Measurements from ENCODE around the gene PLBD1. TPM values are rescaled to one million over a fixed set of nuclear protein-coding genes. Genes with fewer than 3 reads are reported as not detected.

PLBD1 gene
- total RNA-seq, 1 donor from 2014 or later, result 14.2 TPM

DNA sequence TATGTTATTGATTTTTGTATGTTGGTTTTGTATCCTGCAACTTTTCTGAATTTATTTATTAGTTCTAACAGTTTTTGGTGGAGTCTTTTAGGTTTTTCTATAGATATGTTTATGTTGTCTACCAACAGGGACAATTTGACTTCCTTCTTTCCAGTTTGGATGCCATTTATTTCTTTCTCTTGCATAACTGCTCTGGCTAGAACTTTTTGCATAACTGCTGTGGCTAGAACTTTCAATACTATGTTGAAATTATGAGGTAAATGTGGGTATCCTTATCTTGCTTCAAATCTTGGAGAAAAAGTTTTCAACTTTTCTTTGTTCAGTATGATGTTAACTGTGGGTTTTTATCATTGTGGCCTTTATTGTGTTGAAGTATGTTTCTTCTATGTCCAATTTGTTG lies 39.9 kb upstream of the PLBD1 start:
- TF ChIP-seq, protein P1, sequence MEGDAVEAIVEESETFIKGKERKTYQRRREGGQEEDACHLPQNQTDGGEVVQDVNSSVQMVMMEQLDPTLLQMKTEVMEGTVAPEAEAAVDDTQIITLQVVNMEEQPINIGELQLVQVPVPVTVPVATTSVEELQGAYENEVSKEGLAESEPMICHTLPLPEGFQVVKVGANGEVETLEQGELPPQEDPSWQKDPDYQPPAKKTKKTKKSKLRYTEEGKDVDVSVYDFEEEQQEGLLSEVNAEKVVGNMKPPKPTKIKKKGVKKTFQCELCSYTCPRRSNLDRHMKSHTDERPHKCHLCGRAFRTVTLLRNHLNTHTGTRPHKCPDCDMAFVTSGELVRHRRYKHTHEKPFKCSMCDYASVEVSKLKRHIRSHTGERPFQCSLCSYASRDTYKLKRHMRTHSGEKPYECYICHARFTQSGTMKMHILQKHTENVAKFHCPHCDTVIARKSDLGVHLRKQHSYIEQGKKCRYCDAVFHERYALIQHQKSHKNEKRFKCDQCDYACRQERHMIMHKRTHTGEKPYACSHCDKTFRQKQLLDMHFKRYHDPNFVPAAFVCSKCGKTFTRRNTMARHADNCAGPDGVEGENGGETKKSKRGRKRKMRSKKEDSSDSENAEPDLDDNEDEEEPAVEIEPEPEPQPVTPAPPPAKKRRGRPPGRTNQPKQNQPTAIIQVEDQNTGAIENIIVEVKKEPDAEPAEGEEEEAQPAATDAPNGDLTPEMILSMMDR (conservative IDR thresholded peaks at IDR 0.05; ENCODE audit: low read depth, low read length), result no peak
- no peak for DNase-seq (ENCODE audit: low read depth)
- no peak overlapping the region for H3K4me3 ChIP-seq (ENCODE audit: low read depth, low read length)

DNA sequence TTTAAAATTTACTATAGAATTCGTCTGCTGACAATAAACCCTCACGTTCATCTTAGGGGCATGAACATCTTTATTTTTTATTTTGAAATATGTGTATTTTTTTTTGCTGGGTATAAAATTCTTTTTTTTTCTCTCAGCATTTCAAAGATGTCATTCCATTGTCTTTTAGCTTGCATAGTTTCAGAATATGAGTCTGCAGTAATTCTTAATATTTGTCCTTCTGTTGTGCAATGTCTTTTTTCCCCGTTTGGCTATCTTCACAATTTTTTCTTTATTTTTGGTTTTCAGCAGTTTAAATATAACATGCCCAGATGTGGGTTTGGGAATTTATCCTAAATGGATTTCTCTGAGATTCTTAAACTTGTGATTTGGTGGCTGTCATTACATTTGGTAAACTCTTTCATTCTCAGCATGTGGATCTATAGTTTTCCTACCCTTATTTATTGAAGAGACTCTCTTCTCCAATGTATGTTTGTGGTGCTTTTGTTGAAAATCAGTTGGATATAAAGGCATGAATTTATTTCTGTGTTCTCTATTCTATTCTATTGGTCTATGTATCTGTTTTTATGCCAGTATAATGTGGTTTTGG lies 37.8 kb upstream of the PLBD1 start:
- no peak overlapping the region for H3K4me3 ChIP-seq (ENCODE audit: low read depth, low read length)
- DNase-seq (ENCODE audit: low read depth), result no peak
- TF ChIP-seq, protein P1 (conservative IDR thresholded peaks at IDR 0.05; ENCODE audit: low read depth, low read length), result no peak

DNA sequence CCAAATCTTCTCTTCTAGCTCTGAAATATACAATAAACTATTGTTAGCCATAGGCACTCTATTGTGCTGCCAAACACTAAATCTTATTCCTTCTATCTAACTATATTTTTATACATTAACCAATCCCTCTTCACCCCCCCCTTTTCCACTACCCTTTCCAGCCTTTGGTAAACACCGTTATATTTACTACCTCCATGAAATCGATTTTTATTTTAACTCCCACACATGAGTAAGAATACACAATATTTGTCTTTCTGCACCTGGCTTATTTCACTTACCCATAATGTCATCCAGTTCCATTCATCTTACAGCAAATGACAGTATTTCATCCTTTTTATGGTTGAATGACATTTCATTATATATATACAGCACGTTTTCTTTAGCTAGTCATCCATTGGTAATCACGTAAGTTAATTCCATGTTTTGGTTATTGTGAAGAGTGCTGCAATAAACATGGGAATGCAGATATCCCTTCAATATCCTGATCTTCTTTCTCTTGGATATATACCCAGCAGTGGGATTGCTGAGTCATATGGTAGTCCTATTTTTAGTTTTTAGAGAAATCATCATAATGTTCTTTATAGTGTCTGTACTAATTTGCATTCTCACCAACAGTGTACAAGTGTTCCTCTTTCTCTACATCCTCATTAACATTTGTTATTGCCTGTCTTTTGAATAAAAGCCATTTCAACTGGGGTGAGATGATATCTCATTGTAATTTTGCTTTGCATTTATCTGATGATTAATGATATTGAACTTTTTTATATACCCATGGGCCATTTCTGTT lies 34.2 kb upstream of the PLBD1 start:
- no peak overlapping the region for H3K4me3 ChIP-seq (ENCODE audit: low read depth, low read length)
- no peak for DNase-seq (ENCODE audit: low read depth)
- TF ChIP-seq, protein P1 (conservative IDR thresholded peaks at IDR 0.05; ENCODE audit: low read depth, low read length), result no peak

DNA sequence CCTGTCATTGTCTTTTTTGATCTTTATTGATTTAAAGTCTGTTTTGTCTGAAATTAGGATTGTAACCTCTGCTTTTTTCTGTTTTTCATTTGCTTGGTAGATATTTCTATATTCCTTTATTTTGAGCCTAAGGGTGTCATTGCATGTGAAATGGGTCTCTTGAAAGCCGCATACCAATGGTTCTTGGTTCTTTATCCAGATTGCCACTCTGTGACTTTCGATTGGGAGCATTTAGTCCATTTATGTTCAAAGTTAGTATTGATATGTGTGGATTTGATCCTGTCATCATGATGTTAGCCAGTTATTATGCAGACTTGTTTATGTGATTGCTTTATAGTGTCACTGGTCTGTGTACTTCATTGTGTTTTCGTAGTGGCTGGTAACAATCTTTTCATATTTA lies 29.8 kb upstream of the PLBD1 start:
- no peak for DNase-seq (ENCODE audit: low read depth)
- TF ChIP-seq, protein P1 (conservative IDR thresholded peaks at IDR 0.05; ENCODE audit: low read depth, low read length), result no peak
- no peak overlapping the region for H3K4me3 ChIP-seq (ENCODE audit: low read depth, low read length)

DNA sequence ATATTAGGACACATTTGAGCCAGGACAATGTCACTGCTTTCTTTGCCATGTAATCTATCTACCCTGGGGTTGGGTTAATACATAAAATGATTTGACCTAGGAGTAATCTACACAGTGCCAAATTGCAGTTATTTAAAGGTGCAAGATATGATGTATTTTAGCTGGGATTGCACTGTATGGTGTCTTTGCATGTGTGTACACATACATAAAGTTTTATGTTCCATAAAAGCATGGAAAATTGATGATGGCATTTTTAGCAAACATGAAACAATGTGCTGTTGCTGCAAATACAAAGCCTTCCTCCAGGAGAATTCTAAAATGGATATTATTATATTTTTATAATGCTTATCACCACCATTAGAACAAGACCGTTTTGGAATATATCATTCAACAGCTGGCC lies 24.0 kb upstream of the PLBD1 start:
- TF ChIP-seq, protein P1 (conservative IDR thresholded peaks at IDR 0.05; ENCODE audit: low read depth, low read length), result no peak
- DNase-seq (ENCODE audit: low read depth), result no peak
- no peak overlapping the region for H3K4me3 ChIP-seq (ENCODE audit: low read depth, low read length)

DNA sequence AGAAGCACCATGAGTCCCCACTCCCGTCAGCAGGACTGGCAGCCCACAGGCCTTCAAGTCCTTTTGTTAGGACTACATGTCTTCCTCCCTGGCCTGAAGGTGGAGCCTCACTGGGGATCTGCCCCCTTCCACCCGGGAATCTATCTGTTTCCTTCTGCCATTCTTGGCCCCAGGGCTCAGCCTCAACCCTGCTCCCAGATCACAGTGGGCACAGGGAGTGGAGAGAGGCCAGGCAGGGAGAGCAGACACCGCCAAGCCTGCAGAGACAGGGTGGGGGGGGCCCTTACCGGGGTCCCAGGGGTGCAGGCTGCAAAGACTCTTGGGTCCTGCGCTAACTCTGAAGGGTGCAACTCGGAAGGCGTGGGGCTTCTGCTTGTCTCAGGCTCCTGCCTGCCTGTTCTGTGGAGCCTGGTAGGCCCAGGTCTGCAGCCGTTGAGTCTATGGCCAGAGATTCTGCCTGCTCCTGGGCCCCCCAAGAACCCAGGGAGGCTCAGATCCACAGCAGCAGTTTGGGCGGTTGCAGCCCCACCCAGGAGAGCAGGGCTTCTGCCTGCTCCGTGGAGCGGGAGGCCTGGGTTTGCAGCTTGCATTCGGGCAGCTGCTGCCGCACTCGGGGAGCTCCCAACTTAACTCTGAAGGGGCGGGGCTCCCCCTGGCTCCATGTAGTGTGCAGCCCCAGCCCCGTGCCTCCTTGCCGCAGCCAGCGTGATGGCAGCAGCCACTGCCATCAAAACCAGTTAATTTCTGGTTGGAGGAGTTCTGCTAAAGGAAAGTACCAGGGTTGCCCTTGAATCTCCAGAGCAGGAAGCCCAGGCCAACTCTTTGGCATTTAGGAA lies 21.7 kb upstream of the PLBD1 start:
- DNase-seq (ENCODE audit: low read depth), result no peak
- TF ChIP-seq, protein P1 (conservative IDR thresholded peaks at IDR 0.05; ENCODE audit: low read depth, low read length), result no peak
- no peak overlapping the region for H3K4me3 ChIP-seq (ENCODE audit: low read depth, low read length)

Data from epithelial cell of proximal tubule (primary cell).